Stimulated activated CD8-positive, alpha-beta memory T cell treated with anti-CD3 and anti-CD28 coated beads, Interleukin-12 subunit alpha, Interleukin-12 subunit beta, amount 100 ng/mL, for 4 hours (primary cell): ENCODE data around the gene DEF6.
"Not testable (repeated sequence)": the region's sequence is repeated elsewhere in the genome, so short reads cannot be mapped to it uniquely, and the experiment has no call there.

Experiments used
- DNase-seq: peaks from one replicate; pipeline ENCODE4 v3.0.0-alpha.2; 2020; ENCODE audit warnings: low read depth

DEF6 gene

GRCh38 chr6:35280903-35281302 is 16.7 kb upstream of the DEF6 start:
- DNase-seq = no peak

- DNase-seq = no peak
Measured at GRCh38 chr6:35282472-35282871, 15.1 kb upstream of the DEF6 start.

GRCh38 chr6:35283361-35283760 is 14.3 kb upstream of the DEF6 start:
- no peak for DNase-seq

GRCh38 chr6:35287671-35288396 is 9.8 kb upstream of the DEF6 start:
- DNase-seq = no peak

- DNase-seq = no peak
Measured at GRCh38 chr6:35288834-35289233, 8.8 kb upstream of the DEF6 start.

GRCh38 chr6:35291491-35291890 is 6.1 kb upstream of the DEF6 start:
- no peak for DNase-seq

GRCh38 chr6:35292494-35292893 is 5.1 kb upstream of the DEF6 start:
- no peak for DNase-seq

- no peak for DNase-seq
Measured at GRCh38 chr6:35293681-35294080, 3.9 kb upstream of the DEF6 start.

- DNase-seq = no peak
Measured at GRCh38 chr6:35294308-35294945, 3.2 kb upstream of the DEF6 start.

- no peak for DNase-seq
Measured at GRCh38 chr6:35295036-35295435, 2.6 kb upstream of the DEF6 start.

GRCh38 chr6:35295521-35296315 is 1.9 kb upstream of the DEF6 start:
- no peak for DNase-seq

- no peak for DNase-seq
Measured at GRCh38 chr6:35296931-35297600, 552 bp upstream of the DEF6 start.

- no peak for DNase-seq
Measured at GRCh38 chr6:35298625-35299140, 1.1 kb downstream of the DEF6 start.

- no peak for DNase-seq
Measured at GRCh38 chr6:35299674-35300073, 2.1 kb downstream of the DEF6 start.

GRCh38 chr6:35300848-35301247 is 3.2 kb downstream of the DEF6 start:
- DNase-seq = no peak

GRCh38 chr6:35302604-35303241 is 5.1 kb downstream of the DEF6 start:
- peak; percentile 75 for DNase-seq

- DNase-seq = no peak
Measured at GRCh38 chr6:35304299-35304698, 6.7 kb downstream of the DEF6 start.

- DNase-seq = no peak
Measured at GRCh38 chr6:35305117-35305516, 7.5 kb downstream of the DEF6 start.

GRCh38 chr6:35307138-35307537 is 9.5 kb downstream of the DEF6 start:
- not testable (repeated sequence) for DNase-seq

- DNase-seq = not testable (repeated sequence)
Measured at GRCh38 chr6:35308543-35308942, 10.9 kb downstream of the DEF6 start.

GRCh38 chr6:35309611-35310264 is 12.1 kb downstream of the DEF6 start:
- no peak for DNase-seq
